NCI-H2171 (cell line): ENCODE measurements around the gene CDH4.
"Not testable (repeated sequence)": the region's sequence is repeated elsewhere in the genome, so short reads cannot be mapped to it uniquely, and the experiment has no call there.

Source experiments
- DNase-seq: peaks from one replicate; lab custom pipeline; 2025; lab: John Stamatoyannopoulos, UW

CDH4 gene

GRCh38 chr20:61387204-61387953 lies 135.3 kb downstream of the CDH4 start:
- no peak for DNase-seq

DNA sequence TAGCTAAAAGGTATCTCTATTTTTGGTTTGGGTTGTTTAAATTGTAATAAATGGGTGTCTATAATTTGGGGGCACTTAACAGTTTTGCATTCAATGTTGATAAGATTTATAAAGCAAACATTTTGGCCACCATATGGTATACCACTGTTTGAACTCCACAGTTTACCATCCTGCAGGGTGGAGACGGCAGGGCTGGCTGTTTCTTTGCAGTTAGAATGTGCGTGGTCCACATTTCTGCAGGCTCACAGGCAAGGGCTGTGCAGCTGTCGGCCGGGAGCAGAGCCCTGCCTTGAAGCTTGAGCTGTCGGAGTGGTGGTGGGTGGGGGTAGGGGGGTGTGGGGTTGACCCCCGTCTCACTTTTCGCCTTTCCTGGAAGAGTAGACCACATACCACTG lies 135.9 kb downstream of the CDH4 start:
- no peak for DNase-seq

- DNase-seq, result no peak
Observed at GRCh38 chr20:61389077-61389476, 137.0 kb downstream of the CDH4 start.

- no peak for DNase-seq
Observed at GRCh38 chr20:61391185-61391584, 139.1 kb downstream of the CDH4 start.

GRCh38 chr20:61391812-61392520 lies 139.9 kb downstream of the CDH4 start:
- DNase-seq, result no peak

- no peak for DNase-seq
Observed at GRCh38 chr20:61394088-61394799, 142.2 kb downstream of the CDH4 start.

DNA sequence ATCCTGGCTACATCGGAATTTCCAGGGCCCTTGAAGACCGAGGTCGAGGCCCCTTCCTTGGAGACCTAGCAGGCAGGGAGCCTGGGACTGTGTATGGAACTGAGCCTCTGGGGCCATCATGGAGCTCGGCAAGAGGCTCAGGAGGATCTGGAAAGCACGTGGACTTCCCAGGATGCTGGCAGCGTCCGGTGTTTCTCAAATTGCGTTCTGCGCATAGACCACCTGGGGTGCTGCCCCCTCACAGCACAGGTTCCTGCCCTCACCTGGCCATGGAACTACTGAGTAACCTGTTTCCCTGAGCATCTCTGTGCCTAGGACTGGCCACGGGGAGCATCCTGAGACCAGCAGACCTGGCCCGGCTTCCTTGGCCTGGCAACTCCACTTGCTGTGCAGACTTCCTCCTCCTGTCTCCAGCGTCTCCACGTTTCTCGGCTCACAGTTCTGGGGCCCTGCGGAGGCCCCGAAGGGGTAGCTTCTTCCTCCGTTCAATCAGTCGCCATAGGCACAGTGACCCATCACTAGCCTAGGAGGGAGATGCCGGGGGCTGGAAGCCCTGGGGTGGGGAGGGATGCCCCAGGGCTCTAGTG lies 144.3 kb downstream of the CDH4 start:
- DNase-seq, result no peak

DNA sequence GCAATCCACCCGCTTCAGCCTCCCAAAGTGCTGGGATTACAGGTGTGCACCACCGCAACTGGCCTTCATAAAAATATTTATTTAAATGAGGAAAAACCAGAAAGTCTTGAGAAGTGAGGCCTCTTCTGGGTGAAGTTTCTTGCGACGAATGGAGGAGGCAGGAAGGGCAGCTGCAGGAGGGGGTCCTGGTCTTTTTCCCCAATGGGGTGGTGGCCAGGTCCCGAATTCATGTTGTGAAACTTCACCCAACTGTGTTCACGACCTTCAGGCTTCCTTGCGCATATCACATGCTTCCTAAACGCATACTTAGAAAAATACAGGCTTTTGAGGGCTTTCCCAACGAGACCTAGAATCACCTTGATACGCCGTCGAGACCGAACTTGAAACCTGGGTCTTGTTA lies 145.1 kb downstream of the CDH4 start:
- DNase-seq, result no peak

DNA sequence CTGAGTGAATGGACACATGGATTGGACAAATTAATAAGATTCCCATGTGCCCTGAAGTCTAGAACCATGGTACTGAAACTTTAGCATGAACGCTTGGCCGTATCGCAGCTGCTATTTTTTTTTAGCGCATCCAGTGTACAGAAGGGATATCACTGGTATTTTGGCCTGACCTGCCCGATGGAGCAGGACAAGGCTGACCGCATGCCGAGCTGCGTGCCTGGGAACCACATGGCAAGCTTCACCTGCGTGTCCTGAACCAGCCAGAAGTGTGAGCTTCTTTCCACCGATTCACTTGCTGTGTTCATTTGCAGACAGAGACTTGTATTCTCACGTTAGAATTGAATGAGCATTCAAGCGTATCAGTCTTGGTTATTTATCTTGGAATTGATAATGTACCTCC lies 145.7 kb downstream of the CDH4 start:
- DNase-seq, result no peak

- no peak for DNase-seq
Observed at GRCh38 chr20:61399433-61399832, 147.4 kb downstream of the CDH4 start.

- no peak for DNase-seq
Observed at GRCh38 chr20:61400499-61400898, 148.4 kb downstream of the CDH4 start.

DNA sequence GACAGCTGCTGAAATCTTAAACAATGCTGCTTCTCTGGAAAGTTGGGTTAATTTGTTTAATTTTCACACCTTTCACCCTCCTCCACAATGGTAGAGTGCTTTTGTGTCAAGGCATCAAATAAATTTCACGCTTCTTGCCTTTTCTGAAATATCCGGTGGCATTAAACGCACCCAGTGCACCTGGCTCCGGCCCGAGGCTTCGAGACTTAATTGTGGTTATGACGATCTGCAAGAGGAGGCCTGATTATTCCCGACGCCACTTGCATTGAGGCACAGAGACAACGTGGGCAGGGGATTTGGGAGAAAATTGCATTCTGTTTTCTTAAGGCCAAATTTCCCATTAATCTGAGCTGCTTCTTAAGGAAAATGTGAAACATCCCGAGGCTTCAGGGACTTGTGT lies 152.2 kb downstream of the CDH4 start:
- DNase-seq, result no peak

DNA sequence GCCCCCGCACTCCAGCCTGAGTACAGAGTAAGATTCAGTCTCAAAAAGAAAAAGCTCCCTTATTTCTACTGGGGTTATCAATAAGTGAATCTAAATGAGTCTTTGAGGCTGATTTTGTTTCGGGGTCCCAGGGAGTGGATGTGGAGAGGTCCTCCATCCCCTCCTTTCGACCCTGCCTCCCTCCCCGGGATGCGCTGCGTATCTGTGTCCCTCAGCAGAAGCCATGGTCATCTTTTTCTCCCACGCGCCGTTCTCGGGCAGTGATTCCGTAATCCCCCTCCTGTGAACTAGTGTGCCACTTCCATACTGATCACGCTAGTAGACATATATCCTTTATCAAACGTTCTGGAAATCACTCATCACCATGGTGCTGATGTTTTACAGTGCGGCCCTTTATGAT lies 152.9 kb downstream of the CDH4 start:
- DNase-seq, result no peak

- DNase-seq, result not testable (repeated sequence)
Observed at GRCh38 chr20:61406773-61407172, 154.7 kb downstream of the CDH4 start.

GRCh38 chr20:61407561-61407960 lies 155.5 kb downstream of the CDH4 start:
- DNase-seq, result no peak

DNA sequence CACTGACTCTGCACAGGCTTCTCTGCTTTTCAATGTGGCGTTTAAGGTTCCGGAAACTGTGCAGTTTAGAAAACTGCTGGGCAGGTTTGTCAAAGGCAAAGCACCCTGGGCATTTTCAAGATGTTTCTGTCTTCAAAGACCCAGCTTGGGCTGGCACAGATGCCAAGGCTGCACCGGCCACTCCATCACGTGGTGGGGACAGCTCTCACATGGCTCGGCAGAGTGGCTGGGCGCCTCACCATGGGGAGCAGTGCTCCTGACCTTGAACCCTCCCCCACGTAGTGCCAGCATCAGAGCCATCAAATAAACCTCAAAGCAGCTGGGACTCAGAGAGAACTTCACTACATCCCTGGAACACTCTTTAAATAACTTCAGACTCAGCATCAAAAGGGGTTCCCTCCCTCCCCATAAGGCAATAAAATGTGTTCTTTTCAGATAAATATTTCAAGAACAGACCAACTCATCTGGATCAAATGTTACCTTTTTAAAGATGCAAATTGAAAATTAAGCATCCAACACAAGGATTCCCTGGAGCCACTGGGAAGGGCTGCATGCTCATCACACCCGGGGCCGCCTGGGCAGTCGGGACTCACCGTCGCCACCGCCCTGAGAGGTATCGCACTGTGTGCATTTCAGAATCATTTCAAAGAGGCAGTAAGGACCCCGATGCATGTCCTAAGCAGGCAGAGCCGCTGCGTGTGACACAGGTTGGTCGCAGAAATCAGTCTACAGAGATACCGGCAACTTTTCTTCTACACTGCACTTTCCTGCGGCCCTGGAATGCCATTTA lies 157.1 kb downstream of the CDH4 start:
- DNase-seq, result no peak

DNA sequence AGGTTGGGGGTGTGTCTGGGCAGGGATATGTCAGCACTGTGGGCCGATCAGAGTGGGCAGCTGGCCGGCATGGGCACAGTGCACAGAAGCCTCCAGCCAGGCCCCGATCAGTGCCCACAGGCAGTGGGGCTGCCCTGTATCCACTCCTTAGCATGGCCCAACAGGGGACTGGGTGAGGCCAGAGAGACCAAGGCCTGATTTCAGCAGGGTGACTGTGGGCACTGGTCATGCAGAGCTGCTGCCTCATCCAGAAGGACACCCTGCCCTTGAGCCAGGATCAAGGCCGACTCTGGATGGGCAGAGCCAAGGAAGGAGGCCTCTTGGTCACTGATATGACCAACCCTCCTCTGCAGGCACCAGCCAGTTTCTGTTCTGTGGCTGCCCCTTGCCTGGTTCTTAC lies 159.7 kb downstream of the CDH4 start:
- no peak for DNase-seq

- no peak for DNase-seq
Observed at GRCh38 chr20:61413752-61414151, 161.7 kb downstream of the CDH4 start.

- no peak for DNase-seq
Observed at GRCh38 chr20:61414455-61414991, 162.5 kb downstream of the CDH4 start.

GRCh38 chr20:61416546-61416945 lies 164.5 kb downstream of the CDH4 start:
- no peak for DNase-seq

GRCh38 chr20:61417221-61417941 lies 165.3 kb downstream of the CDH4 start:
- DNase-seq, result no peak
